OCI-LY3 (cell line): ENCODE results near the gene ZNF488.

ENCODE experiments used
- H2AFZ ChIP-seq: fragments of 200-600, 300-600 bp; shearing (Covaris generic); 2 replicates; pipeline ENCODE4 v1.6.0; 2014; ENCODE audit warnings: antibody characterized with exemption, low read depth, low read length
- H3K27ac ChIP-seq: fragments of 200-600, 300-600 bp; sonication (generic); 2 replicates; pipeline ENCODE4 v1.5.1; 2014; ENCODE audit warnings: mild to moderate bottlenecking, low read length, moderate library complexity, mixed read lengths
- H3K27me3 ChIP-seq: fragments of 200-600, 300-600 bp; sonication (generic); 2 replicates; pipeline ENCODE4 v1.6.1; 2014; ENCODE audit warnings: low read depth, low read length, mixed read lengths
- H3K36me3 ChIP-seq: fragments of 200-600, 300-600 bp; sonication (generic); replicated peaks from 2 replicates; pipeline ENCODE3; 2014; ENCODE audit warnings: low read depth, low read length, mixed read lengths
- H3K4me1 ChIP-seq: fragments of 300-600, 200-600 bp; sonication (generic); 2 replicates; pipeline ENCODE4 v1.6.1; 2014; ENCODE audit warnings: low read length, mixed read lengths
- H3K4me2 ChIP-seq: fragments of 200-600, 300-600 bp; sonication (generic); 2 replicates; pipeline ENCODE4 v1.6.1; 2014; ENCODE audit warnings: low read length, mixed read lengths
- H3K4me3 ChIP-seq: fragments of 300-600, 200-600 bp; sonication (generic); 2 replicates; pipeline ENCODE4 v1.5.1; 2014; ENCODE audit warnings: antibody characterized with exemption, mild to moderate bottlenecking, low read length, moderate library complexity
- H3K79me2 ChIP-seq: fragments of 300-600, 200-600 bp; shearing (Covaris generic); 2 replicates; pipeline ENCODE4 v1.6.1; 2014; ENCODE audit warnings: mild to moderate bottlenecking, low read length, mixed read lengths
- H3K9ac ChIP-seq: fragments of 300-600, 200-600 bp; shearing (Covaris generic); 2 replicates; pipeline ENCODE4 v1.6.0; 2014; ENCODE audit warnings: mild to moderate bottlenecking, low read length, moderate library complexity
- H3K9me3 ChIP-seq: fragments of 200-600, 300-600 bp; shearing (Covaris generic); 2 replicates; pipeline ENCODE4 v1.6.1; 2014; ENCODE audit warnings: low read length, mixed read lengths; ENCODE audit not compliant: insufficient read depth
- H4K20me1 ChIP-seq: fragments of 200-600, 300-600 bp; sonication (generic); 2 replicates; pipeline ENCODE4 v1.6.1; 2016; ENCODE audit warnings: low read length, mixed read lengths; ENCODE audit not compliant: insufficient read depth
- EZH2phosphoT487 ChIP-seq: fragments of 200-600 bp; shearing (Covaris generic); IDR thresholded peaks from 2 replicates; pipeline ENCODE4 v1.6.1; 2018; ENCODE audit warnings: antibody characterized with exemption, mixed run types, low read depth
- TF ChIP-seq, protein P1 (sequence below): fragments of 200-600, 300-600 bp; sonication (generic); IDR thresholded peaks from 2 replicates; pipeline ENCODE4 v1.5.1; 2014; ENCODE audit warnings: antibody characterized with exemption, low read length, low read depth

Gene ZNF488

DNA sequence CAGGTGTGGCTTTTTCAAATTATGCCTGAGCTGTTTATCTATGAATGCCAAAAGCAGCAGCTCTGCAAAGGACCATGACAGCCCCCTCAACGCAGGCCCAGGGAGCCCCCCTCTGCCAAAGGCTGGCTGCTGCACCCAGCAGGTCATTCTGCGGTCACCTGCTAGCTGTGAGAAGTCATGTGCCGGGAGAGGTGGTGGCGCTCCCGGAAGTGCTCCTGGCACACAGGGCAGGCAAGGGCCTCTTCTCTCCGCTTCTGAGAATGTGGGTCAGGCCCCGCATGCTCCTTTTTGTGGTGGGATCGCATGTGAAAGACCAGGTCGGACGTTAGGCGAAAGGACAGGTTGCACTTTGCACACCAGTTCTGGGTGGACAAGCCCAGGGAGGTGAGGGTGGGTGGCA, 16.4 kb downstream of the ZNF488 start:
- Histone ChIP-seq H3K9me3 (no peaks in the 10 kb centered on the region), H4K20me1 (no peaks in the 10 kb centered on the region), H3K9ac (no peak overlapping the region), H3K27ac (no peak overlapping the region), H3K36me3 (no peaks in the 10 kb centered on the region), H3K4me3 (no peak overlapping the region), H3K79me2 (no peaks in the 10 kb centered on the region), H3K4me1 (no peaks in the 10 kb centered on the region), H3K4me2 (no peak overlapping the region), H2AFZ (no peak overlapping the region), H3K27me3 (no peaks in the 10 kb centered on the region)
- TF ChIP-seq, protein P1, sequence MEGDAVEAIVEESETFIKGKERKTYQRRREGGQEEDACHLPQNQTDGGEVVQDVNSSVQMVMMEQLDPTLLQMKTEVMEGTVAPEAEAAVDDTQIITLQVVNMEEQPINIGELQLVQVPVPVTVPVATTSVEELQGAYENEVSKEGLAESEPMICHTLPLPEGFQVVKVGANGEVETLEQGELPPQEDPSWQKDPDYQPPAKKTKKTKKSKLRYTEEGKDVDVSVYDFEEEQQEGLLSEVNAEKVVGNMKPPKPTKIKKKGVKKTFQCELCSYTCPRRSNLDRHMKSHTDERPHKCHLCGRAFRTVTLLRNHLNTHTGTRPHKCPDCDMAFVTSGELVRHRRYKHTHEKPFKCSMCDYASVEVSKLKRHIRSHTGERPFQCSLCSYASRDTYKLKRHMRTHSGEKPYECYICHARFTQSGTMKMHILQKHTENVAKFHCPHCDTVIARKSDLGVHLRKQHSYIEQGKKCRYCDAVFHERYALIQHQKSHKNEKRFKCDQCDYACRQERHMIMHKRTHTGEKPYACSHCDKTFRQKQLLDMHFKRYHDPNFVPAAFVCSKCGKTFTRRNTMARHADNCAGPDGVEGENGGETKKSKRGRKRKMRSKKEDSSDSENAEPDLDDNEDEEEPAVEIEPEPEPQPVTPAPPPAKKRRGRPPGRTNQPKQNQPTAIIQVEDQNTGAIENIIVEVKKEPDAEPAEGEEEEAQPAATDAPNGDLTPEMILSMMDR, result no peak
- no peak for TF ChIP-seq EZH2phosphoT487

DNA sequence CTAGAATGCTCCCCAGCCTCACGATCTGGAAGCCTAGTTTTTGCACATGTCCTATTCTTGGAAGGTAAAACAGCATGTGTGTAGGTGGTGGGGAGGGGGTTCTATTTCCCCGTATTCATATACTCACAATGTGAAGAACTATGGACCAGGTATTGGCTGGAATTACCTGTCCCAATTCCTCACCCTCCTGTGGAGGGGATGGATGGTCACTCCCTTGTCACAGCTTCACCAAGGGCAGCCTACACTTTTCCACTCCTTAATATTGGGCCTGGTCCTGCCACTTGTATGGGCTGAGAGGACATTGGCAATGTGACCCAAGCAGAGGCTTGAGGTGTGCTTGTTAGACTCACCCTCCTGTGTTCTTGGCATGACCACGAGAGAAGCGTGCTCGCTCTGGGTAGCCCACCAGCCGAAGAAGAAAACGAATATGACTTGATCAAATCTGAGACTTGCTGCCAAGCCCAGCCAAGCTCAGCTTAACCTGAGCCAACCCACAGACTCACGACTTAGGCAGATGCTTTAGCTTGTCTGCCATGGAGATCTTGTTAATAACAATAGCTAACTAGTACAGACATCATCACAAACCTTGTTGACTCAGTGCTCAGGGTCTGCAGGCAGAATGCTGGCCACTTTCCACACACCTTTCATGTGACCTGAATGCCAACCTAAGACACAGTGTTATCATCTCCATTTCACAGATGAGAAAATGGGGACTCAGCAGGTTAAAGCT, 17.2 kb downstream of the ZNF488 start:
- Histone ChIP-seq H3K27ac (no peak overlapping the region), H3K9me3 (no peaks in the 10 kb centered on the region), H3K9ac (no peak overlapping the region), H3K4me2 (no peak overlapping the region), H4K20me1 (no peaks in the 10 kb centered on the region), H3K79me2 (no peaks in the 10 kb centered on the region), H3K36me3 (no peaks in the 10 kb centered on the region), H3K4me3 (no peak overlapping the region), H3K27me3 (no peaks in the 10 kb centered on the region), H2AFZ (no peak overlapping the region), H3K4me1 (no peaks in the 10 kb centered on the region)
- no peak for TF ChIP-seq EZH2phosphoT487
- TF ChIP-seq, protein P1, result no peak

GRCh38 chr10:47366181-47366631, 17.9 kb downstream of the ZNF488 start:
- no peaks in the 10 kb centered on the region for H3K4me1 ChIP-seq
- H3K9ac ChIP-seq, result no peak overlapping the region
- no peaks in the 10 kb centered on the region for H3K9me3 ChIP-seq
- H3K36me3 ChIP-seq, result no peaks in the 10 kb centered on the region
- no peak overlapping the region for H2AFZ ChIP-seq
- no peaks in the 10 kb centered on the region for H4K20me1 ChIP-seq
- no peak for TF ChIP-seq EZH2phosphoT487
- TF ChIP-seq, protein P1, result no peak
- H3K4me2 ChIP-seq, result no peak overlapping the region
- no peak overlapping the region for H3K4me3 ChIP-seq
- H3K79me2 ChIP-seq, result no peaks in the 10 kb centered on the region
- no peak overlapping the region for H3K27ac ChIP-seq
- no peaks in the 10 kb centered on the region for H3K27me3 ChIP-seq

DNA sequence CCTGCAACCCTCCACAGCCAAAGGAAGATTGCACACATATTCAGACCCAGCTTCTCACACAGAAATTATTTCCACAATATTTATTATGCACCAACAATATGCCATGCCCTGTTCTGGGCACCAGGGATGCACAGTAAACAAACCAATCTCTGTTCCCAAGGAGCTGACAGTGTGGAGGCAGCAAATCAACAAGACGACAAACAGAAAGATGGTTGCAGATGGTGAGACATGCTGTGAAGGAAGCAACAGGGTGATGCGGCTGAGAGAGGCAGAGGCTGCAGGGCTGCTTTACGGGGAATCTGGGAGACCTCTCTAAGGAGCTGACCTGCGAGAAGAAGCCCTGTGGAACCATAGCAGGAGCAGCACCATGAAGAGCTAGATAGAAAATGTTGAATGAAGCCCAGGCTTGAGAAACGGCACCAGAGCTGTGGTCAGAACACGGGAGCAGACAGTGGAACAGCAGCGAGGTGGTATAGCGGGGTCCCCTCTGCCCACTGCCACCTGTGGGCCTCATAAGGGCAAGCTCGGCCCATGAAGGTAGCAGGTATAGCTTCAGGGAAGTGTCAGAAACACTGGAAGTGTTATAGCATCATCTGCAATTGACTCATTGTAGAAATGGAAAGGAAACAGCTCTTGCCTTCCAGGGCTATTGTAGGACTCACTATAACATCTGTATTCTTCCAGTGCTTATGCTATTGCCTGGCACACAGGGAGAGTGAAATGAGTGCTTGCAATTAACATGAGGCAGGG, 18.5 kb downstream of the ZNF488 start:
- Histone ChIP-seq H3K36me3 (no peaks in the 10 kb centered on the region), H3K4me1 (no peaks in the 10 kb centered on the region), H3K27me3 (no peaks in the 10 kb centered on the region), H3K9ac (no peak overlapping the region), H3K79me2 (no peaks in the 10 kb centered on the region), H3K27ac (no peak overlapping the region), H3K9me3 (no peaks in the 10 kb centered on the region), H2AFZ (no peak overlapping the region), H3K4me3 (no peak overlapping the region), H3K4me2 (no peak overlapping the region), H4K20me1 (no peaks in the 10 kb centered on the region)
- TF ChIP-seq, protein P1, result no peak
- TF ChIP-seq EZH2phosphoT487, result no peak
